Lower lobe of right lung (tissue), 2 donors: ENCODE results near the gene MMP21. TPM values are rescaled to one million over a fixed set of nuclear protein-coding genes. Genes with fewer than 3 reads are reported as not detected.

Source experiments
- ATAC-seq, 2 donors: fragments of 200-7000 bp; cut with Tn5 transposase; one replicate each; pipeline ENCODE4 v1.9.1; 2020 to 2022; ENCODE audit warnings: mild to moderate bottlenecking in 2 of 2, moderate library complexity in 2 of 2
- DNase-seq: peaks from one replicate; pipeline ENCODE4 v3.0.0-alpha.2; 2020
- H3K27ac ChIP-seq: fragments of 200-600 bp; one replicate; pipeline ENCODE4 v1.8.0; 2022
- H3K27me3 ChIP-seq: fragments of 200-600 bp; one replicate; pipeline ENCODE4 v1.8.0; 2022; ENCODE audit warnings: low read depth
- H3K36me3 ChIP-seq: fragments of 200-600 bp; one replicate; pipeline ENCODE4 v1.8.0; 2022; ENCODE audit warnings: mild to moderate bottlenecking
- H3K4me1 ChIP-seq: fragments of 200-600 bp; one replicate; pipeline ENCODE4 v1.8.0; 2022
- H3K4me3 ChIP-seq: fragments of 200-600 bp; one replicate; pipeline ENCODE4 v1.8.0; 2022; ENCODE audit warnings: mild to moderate bottlenecking
- H3K9me3 ChIP-seq: fragments of 200-600 bp; one replicate; pipeline ENCODE4 v1.8.0; 2022
- intact Hi-C: fragments of 100-400 bp; cut with DNase I; formaldehyde crosslinking; loops from one replicate; pipeline ENCODE4 v1.11.0; 2022
- total RNA-seq: library from RNA; stranded (reverse); fragmentation: NEBNext Ultra II Directional; extraction: Animal tissue kit (Norgen Biotek cat#: 25700); gene quantifications from one replicate; pipeline ENCODE4 v1.2.1, GENCODE V29; 2021
- TF ChIP-seq, protein P1 (sequence below): fragments of 200-600 bp; IDR thresholded peaks from one replicate; pipeline ENCODE4 v1.8.0; 2022; ENCODE audit warnings: antibody characterized with exemption, mild to moderate bottlenecking
- donor health status: DM: no; HTN: yes; CAD: no; lungs with severe emphysema.

Gene MMP21
- total RNA-seq, 1 donor from 2014 or later, result not detected

DNA sequence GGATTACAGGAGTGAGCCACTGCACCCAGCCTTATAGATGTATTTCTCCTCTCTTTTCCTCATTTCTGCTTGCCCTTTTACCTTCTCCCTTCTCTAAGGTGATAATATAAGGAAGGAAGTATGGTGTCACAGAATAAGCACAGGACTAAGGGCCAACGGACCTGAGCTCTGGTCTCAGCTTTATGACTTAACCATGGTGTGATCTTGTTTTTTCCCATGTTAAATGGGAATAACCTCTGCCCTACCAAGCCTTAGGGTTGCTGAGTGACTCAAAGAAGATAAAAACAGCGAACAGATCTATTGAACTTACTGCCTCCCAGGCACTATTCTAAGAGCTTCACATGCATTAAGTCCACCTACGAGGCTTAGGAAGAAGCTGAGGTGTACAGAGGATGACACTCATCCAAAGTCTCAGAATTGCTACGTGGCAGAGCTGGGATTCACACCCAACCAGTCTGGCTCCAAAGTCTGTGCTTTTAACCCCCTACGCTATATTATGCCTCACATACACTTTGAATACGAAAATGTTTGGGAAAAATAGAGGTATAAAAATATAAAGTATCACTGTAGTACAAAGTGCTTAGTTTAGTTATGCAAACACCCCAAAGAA lies 41.8 kb upstream of the MMP21 start:
- TF ChIP-seq, protein P1, sequence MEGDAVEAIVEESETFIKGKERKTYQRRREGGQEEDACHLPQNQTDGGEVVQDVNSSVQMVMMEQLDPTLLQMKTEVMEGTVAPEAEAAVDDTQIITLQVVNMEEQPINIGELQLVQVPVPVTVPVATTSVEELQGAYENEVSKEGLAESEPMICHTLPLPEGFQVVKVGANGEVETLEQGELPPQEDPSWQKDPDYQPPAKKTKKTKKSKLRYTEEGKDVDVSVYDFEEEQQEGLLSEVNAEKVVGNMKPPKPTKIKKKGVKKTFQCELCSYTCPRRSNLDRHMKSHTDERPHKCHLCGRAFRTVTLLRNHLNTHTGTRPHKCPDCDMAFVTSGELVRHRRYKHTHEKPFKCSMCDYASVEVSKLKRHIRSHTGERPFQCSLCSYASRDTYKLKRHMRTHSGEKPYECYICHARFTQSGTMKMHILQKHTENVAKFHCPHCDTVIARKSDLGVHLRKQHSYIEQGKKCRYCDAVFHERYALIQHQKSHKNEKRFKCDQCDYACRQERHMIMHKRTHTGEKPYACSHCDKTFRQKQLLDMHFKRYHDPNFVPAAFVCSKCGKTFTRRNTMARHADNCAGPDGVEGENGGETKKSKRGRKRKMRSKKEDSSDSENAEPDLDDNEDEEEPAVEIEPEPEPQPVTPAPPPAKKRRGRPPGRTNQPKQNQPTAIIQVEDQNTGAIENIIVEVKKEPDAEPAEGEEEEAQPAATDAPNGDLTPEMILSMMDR, result no peak
- H3K4me1 ChIP-seq, result peaks cover 12% of the 10 kb centered on the region
- no peaks in the 10 kb centered on the region for H3K27me3 ChIP-seq
- no peak for ATAC-seq
- H3K36me3 ChIP-seq, result peaks cover 33% of the 10 kb centered on the region
- H3K27ac ChIP-seq, result no peak overlapping the region
- H3K9me3 ChIP-seq, result no peaks in the 10 kb centered on the region
- no peak for DNase-seq
- intact Hi-C loops, result no loop called here
- H3K4me3 ChIP-seq, result no peak overlapping the region

DNA sequence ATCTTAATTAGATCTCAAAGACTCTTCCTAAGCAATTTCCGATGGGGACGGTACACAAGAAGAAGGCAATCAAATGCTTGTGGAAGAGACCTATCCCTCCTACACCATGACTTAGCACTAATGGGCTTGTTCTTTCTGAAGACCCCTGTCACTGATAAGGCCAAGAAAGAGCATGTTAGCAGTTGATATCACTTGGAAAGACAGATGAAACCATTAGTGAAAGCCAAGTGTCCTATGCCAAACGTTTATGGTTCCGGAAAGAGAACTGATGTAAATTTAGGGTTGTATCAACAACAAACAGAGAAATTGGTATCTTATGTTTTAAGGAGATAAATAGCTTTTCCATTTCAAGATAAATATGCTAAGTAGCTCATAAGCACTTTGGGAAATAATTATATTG lies 40.9 kb upstream of the MMP21 start:
- TF ChIP-seq, protein P1, result no peak
- Histone ChIP-seq H3K27me3 (no peaks in the 10 kb centered on the region), H3K4me1 (peaks cover 3% of the 10 kb centered on the region), H3K4me3 (no peak overlapping the region), H3K9me3 (no peaks in the 10 kb centered on the region), H3K36me3 (peaks cover 35% of the 10 kb centered on the region), H3K27ac (no peak overlapping the region)
- ATAC-seq (no peak), DNase-seq (no peak)
- intact Hi-C loops, result no loop called here

DNA sequence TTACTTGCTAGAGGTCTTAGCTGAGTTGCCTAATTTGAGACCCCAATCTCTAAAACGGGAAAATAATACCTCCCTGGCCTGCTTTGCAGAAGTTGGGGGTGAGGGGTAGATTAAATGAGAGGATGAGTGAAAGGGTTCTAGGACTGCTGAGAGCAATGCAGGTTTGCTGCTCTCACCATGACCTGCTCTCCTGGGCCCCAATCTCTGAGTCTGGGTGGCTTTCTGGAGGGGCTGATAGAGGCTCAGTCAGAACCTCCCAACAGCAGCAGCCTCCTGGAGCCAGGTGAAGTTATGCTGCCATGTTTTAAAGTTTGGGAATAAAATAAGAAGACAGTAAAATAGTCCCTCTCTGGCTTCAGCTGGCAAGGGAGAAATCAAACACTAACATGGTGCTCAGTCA lies 40.1 kb upstream of the MMP21 start:
- no peaks in the 10 kb centered on the region for H3K27me3 ChIP-seq
- no peaks in the 10 kb centered on the region for H3K9me3 ChIP-seq
- intact Hi-C loops, result no loop called here
- no peak overlapping the region for H3K4me3 ChIP-seq
- ATAC-seq (no peak), DNase-seq (no peak)
- TF ChIP-seq, protein P1, result no peak
- H3K4me1 ChIP-seq, result no peaks in the 10 kb centered on the region
- peaks cover 43% of the 10 kb centered on the region for H3K36me3 ChIP-seq
- H3K27ac ChIP-seq, result no peak overlapping the region

DNA sequence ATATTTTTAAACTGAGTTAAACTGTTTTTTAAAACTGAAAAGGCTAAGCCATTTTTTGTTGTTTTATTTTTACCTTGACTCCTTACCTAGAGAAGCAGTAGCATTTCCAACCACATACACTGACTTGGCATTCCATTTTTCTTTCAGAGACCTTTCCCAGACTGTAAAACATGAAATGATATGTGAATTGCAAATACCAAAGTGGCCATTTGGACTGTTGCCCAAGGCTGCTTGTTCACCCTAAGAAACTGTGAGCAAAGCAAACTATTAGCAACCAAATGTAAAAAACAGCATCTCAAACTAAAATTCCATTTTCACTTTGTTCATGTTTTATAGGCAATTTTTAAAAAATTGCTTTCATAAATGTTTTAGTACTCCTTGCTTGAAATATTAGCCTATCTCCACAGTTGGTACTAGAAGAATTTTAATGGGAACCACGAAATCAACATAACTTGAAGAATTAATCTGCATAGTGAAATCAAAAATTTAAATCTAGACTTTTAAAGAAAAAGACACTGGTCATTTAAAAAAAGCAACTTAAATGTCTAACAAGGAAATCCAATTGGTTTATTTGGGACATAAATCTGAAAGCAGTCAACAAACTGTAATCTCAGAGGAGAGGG lies 36.6 kb upstream of the MMP21 start:
- no peak for DNase-seq
- intact Hi-C loops, result no loop called here

DNA sequence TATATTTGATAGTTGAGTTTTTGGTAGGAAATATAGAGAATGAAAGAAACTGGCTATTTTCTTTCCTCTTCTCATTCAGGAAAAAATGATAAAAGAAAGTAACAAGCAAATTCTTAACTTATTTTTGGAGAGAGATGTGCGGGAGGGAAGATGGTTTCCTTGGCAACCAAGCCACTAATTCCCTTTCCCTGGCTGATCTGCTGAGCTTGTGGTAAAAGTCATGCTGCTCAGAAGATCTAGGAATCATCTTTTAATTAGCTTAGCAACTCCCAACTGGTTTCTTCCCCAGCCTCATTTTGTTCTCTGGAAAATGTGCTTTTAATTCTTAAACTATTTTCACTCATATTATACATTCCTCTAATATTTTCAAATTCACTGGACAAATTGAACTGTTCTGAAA lies 35.6 kb upstream of the MMP21 start:
- TF ChIP-seq, protein P1, result no peak
- Histone ChIP-seq H3K4me1 (no peaks in the 10 kb centered on the region), H3K36me3 (peaks cover 86% of the 10 kb centered on the region), H3K4me3 (no peak overlapping the region), H3K27me3 (no peaks in the 10 kb centered on the region), H3K9me3 (no peaks in the 10 kb centered on the region), H3K27ac (no peak overlapping the region)
- no peak for DNase-seq
- ATAC-seq, result no peak
- intact Hi-C loops, result no loop called here

More for the DNA sequence above, 36.6 kb upstream of the MMP21 start:
- TF ChIP-seq, protein P1, result no peak
- Histone ChIP-seq H3K27ac (no peak overlapping the region), H3K4me3 (no peak overlapping the region), H3K4me1 (no peaks in the 10 kb centered on the region), H3K9me3 (no peaks in the 10 kb centered on the region), H3K36me3 (peaks cover 76% of the 10 kb centered on the region), H3K27me3 (no peaks in the 10 kb centered on the region)
- no peak for ATAC-seq
